ENCODE results near the gene MSLN.

DNA sequence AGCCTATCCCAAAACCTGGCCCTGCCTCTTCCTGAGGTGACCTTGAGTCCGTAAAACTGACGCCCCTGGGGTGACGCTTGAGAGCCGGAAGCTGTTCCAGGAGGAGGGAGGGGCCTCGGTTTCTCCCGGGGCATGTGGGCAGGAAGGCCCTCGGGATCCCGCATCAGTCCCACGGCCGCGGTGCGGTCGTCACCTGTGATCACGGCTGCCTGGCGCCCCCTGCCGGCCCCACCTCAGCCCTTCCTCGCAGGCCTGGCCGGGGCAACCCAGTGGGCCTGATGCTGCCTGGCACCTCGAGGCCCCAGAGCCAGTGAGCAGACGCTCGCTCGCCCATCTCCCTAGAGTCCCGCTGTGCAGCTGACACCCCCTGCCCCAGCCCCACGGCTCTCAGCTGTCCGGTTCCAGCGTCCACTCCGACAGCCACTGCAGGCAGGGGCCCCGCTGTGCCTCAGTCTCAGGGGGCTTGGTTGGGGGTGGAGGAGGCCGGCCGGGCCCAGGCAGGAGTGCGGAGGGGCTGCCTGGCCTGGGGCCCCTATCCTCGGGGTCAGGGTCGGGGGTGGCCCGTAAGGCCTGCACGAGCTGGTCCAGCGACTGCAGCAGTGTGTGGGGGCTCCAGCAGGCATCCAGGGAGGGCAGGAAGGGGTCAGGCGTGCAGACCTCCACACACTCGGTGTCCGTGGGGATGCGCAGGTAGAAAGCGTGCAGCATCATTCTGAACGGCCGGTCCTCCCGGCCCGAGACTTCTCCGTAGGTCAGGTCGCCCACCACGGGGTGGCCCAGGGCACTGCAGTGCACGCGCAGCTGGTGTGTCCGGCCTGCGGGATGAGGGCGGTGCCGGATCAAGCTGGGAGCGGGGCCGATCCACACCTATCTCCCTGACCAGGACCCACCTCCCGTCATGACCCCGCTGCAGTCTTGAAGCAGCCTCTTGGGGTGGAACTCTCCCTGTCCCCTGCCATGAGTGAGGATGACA, 25.3 kb downstream of the MSLN start:
- TF ChIP-seq, protein P1, sequence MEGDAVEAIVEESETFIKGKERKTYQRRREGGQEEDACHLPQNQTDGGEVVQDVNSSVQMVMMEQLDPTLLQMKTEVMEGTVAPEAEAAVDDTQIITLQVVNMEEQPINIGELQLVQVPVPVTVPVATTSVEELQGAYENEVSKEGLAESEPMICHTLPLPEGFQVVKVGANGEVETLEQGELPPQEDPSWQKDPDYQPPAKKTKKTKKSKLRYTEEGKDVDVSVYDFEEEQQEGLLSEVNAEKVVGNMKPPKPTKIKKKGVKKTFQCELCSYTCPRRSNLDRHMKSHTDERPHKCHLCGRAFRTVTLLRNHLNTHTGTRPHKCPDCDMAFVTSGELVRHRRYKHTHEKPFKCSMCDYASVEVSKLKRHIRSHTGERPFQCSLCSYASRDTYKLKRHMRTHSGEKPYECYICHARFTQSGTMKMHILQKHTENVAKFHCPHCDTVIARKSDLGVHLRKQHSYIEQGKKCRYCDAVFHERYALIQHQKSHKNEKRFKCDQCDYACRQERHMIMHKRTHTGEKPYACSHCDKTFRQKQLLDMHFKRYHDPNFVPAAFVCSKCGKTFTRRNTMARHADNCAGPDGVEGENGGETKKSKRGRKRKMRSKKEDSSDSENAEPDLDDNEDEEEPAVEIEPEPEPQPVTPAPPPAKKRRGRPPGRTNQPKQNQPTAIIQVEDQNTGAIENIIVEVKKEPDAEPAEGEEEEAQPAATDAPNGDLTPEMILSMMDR (IDR thresholded peaks at IDR 0.05) = peak; percentile 62 to 84 (median 72)
- no peak for TF ChIP-seq POLR2A (IDR thresholded peaks at IDR 0.05)
